ENCODE measurements around the gene ZNF385A.
A peak's percentile ranks its signal among the peaks of the same experiment; 100 is the strongest.

Gene ZNF385A

GRCh38 chr12:54384591-54385041 lies at the start of gene ZNF385A:
Gene ZNF385A, minus strand, starts transcription at chr12:54384733. Its CDS starts 219 bp downstream, at chr12:54384514.
- peak in 1 of 10 donors; percentile 87 for DNase-seq
- intact Hi-C loops (cut with DNase I) = no loop called here

- no peak for DNase-seq
- intact Hi-C loops (cut with DNase I) = no loop called here
Observed at GRCh38 chr12:54432815-54433164, 48.3 kb upstream of the ZNF385A start.

- intact Hi-C loops (cut with DNase I) = no loop called here
- DNase-seq = no peak
Observed at GRCh38 chr12:54431911-54432814, 47.6 kb upstream of the ZNF385A start.

- intact Hi-C loops (cut with DNase I) = no loop called here
- DNase-seq = no peak
Observed at GRCh38 chr12:54430471-54431069, 46.0 kb upstream of the ZNF385A start.

- DNase-seq = no peak
- intact Hi-C loops (cut with DNase I) = no loop called here
Observed at GRCh38 chr12:54429014-54429471, 44.5 kb upstream of the ZNF385A start.

GRCh38 chr12:54428050-54429013 lies 43.8 kb upstream of the ZNF385A start:
- no peak for DNase-seq
- intact Hi-C loops (cut with DNase I) = no loop called here

- intact Hi-C loops (cut with DNase I) = no loop called here
- DNase-seq = no peak
Observed at GRCh38 chr12:54427106-54427505, 42.6 kb upstream of the ZNF385A start.

- intact Hi-C loops (cut with DNase I) = no loop called here
- DNase-seq = no peak
Observed at GRCh38 chr12:54426690-54427089, 42.2 kb upstream of the ZNF385A start.

GRCh38 chr12:54425702-54426101 lies 41.2 kb upstream of the ZNF385A start:
- DNase-seq = no peak
- intact Hi-C loops (cut with DNase I) = no loop called here

GRCh38 chr12:54424224-54424623 lies 39.7 kb upstream of the ZNF385A start:
- intact Hi-C loops (cut with DNase I) = no loop called here
- no peak for DNase-seq

- intact Hi-C loops (cut with DNase I) = no loop called here
- no peak for DNase-seq
Observed at GRCh38 chr12:54423816-54424150, 39.2 kb upstream of the ZNF385A start.

GRCh38 chr12:54421879-54422250 lies 37.3 kb upstream of the ZNF385A start:
- DNase-seq = no peak
- intact Hi-C loops (cut with DNase I) = no loop called here

- DNase-seq = no peak
- intact Hi-C loops (cut with DNase I) = no loop called here
Observed at GRCh38 chr12:54421175-54421878, 36.8 kb upstream of the ZNF385A start.

- intact Hi-C loops (cut with DNase I) = no loop called here
- no peak for DNase-seq
Observed at GRCh38 chr12:54420766-54421144, 36.2 kb upstream of the ZNF385A start.

GRCh38 chr12:54419088-54419887 lies 34.8 kb upstream of the ZNF385A start, which contains the start of gene ITGA5:
Gene ITGA5, minus strand, starts transcription at chr12:54419266. Its CDS starts 68 bp downstream, at chr12:54419198.
- intact Hi-C loops (cut with DNase I) = no loop called here
- peak in 3 of 10 donors; percentile 24 to 80 (median 25) for DNase-seq

GRCh38 chr12:54418441-54419087 lies 34.0 kb upstream of the ZNF385A start:
- no peak for DNase-seq
- intact Hi-C loops (cut with DNase I) = no loop called here

- intact Hi-C loops (cut with DNase I) = no loop called here
- no peak for DNase-seq
Observed at GRCh38 chr12:54417712-54418440, 33.3 kb upstream of the ZNF385A start.

All from posterior cingulate gyrus (tissue), 11 donors.